Erythroblast (primary cell): ENCODE data around the gene BMP10.

Source experiments
- DNase-seq, 2 experiments: peaks; one replicate each; lab custom pipeline; 2025; lab: John Stamatoyannopoulos, UW
- GATA1 ChIP-seq: IDR thresholded peaks from 2 replicates; pipeline ENCODE4 v1.6.1; 2011; ENCODE audit warnings: low read depth, mild to moderate bottlenecking, control low read depth, low read length, moderate library complexity
- POLR2A ChIP-seq: IDR thresholded peaks from 2 replicates; pipeline ENCODE4 v1.6.1; 2011; ENCODE audit warnings: mild to moderate bottlenecking, low read length

BMP10 gene

DNA sequence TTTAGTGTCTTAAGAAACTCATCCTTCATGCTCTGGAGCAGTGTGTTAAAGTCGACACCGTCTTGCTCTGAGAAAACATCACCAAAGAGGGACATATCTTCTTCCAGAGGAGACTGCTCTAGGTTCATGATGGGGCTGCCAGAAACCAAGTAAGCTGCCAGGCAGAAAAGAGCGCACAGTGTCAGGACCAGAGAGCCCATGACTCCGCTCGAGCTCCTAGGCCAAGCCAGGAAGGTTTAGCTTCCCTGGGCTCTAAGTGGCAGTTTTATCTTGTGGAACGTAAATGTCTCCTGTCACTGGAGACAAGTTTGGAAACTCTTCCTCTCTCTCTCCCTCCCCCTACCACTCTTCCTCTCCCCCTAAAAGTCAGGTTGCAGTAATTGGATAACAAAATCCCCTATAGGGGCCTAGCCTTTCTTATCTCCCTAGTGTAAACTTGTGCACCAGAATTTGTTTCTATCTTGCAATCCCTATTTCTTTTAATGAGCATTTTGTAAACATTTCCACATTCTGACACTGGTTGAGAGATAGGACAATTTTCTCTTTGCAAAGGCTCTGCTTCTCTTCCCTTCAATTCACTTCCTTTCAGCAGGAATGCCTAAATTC lies at the start of gene BMP10:
TSS of gene BMP10 (minus strand) at position 239 of the 606 bp plus-strand sequence. CDS start at position 200, 39 bp downstream.
- TF ChIP-seq GATA1, result no peak
- TF ChIP-seq POLR2A, result no peak
- DNase-seq, result no peak

DNA sequence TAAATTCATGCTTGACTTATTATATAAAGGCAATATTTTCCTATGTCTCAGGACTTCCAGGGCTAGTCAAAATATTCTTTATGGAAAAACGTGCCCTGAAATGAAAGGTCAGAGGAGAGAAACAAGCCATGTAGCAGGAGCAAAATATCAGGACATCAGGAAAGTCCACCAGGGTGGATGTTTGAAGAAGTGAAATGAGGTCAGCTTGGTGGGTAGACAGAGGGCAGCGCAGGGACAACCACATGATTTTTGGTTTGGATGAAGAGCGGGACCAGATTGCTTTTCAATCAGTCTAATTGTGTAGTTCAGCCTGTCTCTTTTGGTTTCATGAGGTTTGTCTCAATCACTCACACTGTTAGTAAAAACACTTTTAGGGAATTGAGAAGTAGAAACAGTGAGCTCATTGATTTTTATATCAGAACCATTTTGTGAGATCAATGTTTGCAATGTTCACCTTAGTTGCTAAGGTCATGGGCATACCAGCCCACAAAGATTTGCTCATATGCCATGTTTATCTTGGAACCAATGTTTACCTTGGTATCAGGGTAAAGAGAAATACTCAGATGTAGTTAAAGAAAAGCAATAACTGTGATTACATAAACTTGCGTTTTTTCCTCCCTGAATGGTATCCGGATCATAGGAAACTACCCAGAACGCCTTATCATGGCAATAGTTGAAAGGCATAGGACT lies 49.4 kb upstream of the BMP10 start:
- TF ChIP-seq GATA1 (no peak), POLR2A (no peak)
- no peak for DNase-seq

GRCh38 chr2:68918497-68918896 lies 47.3 kb upstream of the BMP10 start:
- DNase-seq, result no peak
- TF ChIP-seq GATA1, result no peak

DNA sequence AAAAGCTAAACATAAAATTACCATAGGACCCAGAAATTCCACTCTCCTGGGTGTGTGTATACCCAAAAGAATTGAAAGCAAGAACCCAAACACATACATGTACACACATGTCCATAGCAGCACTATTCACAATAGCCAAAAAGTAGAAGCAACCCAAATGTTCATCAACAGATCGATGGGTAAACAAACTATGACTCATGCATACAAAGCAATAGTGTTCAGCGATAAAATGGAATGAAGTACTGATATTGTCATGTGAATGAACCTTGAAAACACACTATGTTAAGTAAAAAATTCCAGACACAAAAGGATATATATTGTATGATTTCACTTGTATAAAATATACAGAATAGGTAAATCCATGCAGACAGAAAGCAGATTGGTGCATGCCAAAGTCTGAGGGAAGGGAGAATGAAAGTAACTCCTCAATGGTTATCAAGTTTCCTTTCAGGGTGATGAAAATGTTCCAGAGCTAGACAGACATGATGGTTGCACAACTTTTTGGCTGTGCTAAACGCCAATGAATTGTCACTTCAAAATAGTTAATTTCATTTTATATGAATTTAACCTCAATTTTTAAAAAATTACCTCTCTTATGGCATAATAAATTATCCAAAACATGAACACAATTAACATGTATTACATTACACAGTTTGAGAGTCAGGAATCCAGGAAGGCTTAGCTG lies 46.0 kb upstream of the BMP10 start:
- no peak for DNase-seq

GRCh38 chr2:68916226-68916625 lies 45.0 kb upstream of the BMP10 start:
- no peak for DNase-seq
- TF ChIP-seq POLR2A, result no peak
- TF ChIP-seq GATA1, result no peak

More for the DNA sequence above, 46.0 kb upstream of the BMP10 start:
- no peak for TF ChIP-seq GATA1
- no peak for TF ChIP-seq POLR2A

DNA sequence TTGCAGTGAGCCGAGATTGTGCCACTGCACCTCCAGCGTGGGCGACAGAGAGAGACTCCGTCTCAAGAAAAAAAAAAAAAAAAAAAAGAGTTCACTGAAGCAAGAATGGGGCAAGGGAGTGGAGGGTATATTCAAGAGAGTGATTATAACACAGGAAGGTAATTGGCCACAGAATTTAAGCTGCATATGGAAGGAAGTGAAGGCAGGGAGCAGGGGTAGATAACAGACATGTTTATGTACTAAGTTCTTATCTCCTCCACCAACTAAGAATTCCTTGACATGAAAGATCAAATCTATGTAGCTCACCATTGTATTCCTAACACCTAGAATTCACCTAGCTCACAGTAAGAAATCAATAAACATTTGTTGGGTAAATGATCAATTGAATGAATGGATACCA lies 44.2 kb upstream of the BMP10 start:
- no peak for TF ChIP-seq POLR2A
- TF ChIP-seq GATA1, result no peak
- DNase-seq, result no peak

DNA sequence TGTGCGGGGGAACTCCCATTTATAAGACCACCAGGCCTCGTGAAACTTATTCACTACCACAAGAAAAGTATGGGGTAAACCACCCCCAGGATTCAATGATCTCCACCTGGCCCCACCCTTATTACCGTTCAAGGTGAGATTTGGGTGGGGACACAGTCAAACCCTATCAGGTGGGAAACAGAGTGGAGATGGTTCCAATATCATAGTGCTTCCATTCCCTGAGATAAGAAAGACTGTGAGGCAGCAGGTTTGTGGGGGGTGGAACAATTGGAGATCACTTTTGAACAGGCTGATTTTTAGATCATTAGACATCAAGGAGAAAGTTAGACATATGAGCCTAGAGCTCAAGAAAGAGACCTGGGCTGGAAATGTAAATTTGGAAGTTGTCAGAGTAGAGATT lies 42.2 kb upstream of the BMP10 start:
- TF ChIP-seq POLR2A (no peak), GATA1 (no peak)
- DNase-seq, result peak in 1 of 2 experiments; percentile 10

- TF ChIP-seq POLR2A (no peak), GATA1 (no peak)
- DNase-seq, result no peak
These were observed 41.5 kb upstream of the BMP10 start for GRCh38 chr2:68912732-68913131.

DNA sequence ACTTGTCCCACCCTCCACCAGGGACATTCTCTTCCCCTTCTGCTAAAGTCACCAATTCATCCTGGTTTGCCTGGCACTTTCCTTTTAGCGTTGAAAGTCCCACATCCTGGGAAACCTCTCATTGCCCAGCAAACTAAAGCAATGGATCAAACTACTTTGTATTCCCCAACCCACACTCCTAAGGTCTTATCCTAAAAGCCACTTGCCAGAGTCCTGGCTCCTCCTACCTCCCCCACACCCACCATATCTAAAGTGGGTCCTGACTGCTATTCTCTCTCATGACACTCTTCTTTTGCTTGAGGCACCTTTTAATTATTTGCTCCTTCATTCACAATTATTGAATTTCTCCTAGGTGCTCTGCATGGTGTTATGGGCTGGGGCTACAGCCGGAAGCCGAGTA lies 40.9 kb upstream of the BMP10 start:
- TF ChIP-seq POLR2A (no peak), GATA1 (no peak)
- no peak for DNase-seq

DNA sequence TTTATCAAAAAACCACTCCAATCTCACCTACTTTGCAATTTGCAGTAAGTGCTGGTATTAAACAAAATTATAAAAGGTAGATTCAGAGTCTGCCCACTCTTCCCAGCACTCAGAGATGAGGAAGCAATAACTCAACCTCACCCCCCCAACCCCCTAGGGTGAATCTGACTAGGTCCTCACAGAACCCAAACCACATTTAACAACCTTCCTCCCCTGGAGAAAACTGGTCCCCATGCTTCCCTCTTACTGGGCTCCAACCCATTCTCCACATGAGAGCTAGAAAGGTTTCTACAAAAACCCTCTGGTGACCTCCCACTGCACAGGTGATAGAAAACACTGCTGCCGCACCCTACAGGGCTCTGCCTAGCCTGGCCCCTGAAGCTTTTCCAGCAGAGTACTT lies 40.5 kb upstream of the BMP10 start:
- TF ChIP-seq POLR2A (no peak), GATA1 (no peak)
- DNase-seq, result no peak

DNA sequence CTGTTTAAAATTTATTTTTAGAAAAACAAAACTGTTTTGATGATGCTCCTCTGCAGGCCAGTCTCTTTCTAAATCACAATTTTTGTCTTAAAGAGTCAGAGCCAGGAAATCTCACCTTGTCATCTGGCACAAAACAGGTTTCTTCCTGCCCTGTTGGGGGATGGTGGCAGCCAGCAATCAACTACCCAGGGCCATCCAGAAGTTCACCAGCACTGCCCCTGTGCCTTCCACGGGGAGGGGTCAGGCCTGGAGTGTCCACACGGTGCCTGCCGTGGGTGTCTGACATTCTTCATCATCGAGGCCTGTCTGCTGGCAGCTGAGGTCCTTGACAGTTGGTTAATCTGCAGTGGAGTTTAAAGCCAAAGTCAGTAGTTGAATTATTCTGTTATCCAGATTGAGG lies 40.0 kb upstream of the BMP10 start:
- TF ChIP-seq POLR2A, result no peak
- no peak for TF ChIP-seq GATA1
- no peak for DNase-seq

- peak; percentile 78 to 86 for DNase-seq
- no peak for TF ChIP-seq POLR2A
- no peak for TF ChIP-seq GATA1
These were observed 38.8 kb upstream of the BMP10 start for GRCh38 chr2:68909793-68910674.

- TF ChIP-seq GATA1, result no peak
- TF ChIP-seq POLR2A, result peak; percentile 70
These were observed 37.3 kb upstream of the BMP10 start for GRCh38 chr2:68908392-68908970.

DNA sequence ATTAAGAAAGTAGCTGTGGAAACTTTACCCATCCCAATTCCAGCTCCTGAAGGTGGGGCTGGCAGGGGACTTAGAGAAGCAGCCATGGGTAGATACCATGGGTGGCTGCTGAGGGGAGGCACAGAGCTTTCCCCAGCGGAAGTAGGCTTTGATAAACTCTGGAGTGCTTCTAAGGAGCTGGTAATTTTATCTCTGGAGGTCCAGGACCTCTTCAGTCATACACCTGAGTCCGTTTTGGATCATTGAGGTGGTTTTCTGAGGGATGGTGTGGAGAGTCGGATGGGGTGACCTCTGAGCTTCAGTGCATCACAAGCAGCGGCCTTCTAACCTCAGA lies 36.7 kb upstream of the BMP10 start:
- DNase-seq, result peak in 1 of 2 experiments; percentile 33
- TF ChIP-seq POLR2A (no peak), GATA1 (no peak)

More at GRCh38 chr2:68908392-68908970, 37.3 kb upstream of the BMP10 start:
- DNase-seq, result peak; percentile 90
